Upper lobe of left lung (tissue), 6 donors: ENCODE measurements around the gene SLFN12L. TPM values are rescaled to one million over a fixed set of nuclear protein-coding genes. Genes with fewer than 3 reads are reported as not detected.

Experiments
- ATAC-seq, 2 donors: fragments of 200-7000 bp; cut with Tn5 transposase; one replicate each; pipeline ENCODE4 v1.9.1; 2022; ENCODE audit warnings: mild to moderate bottlenecking in 2 of 2, moderate library complexity in 2 of 2; ENCODE audit not compliant: low FRiP score in 2 of 2
- DNase-seq, 2 donors: peaks; one replicate each; pipeline ENCODE4 v3.0.0-alpha.2; 2019 to 2020
- H3K27ac ChIP-seq, 4 donors: fragments of 200-600 bp; sonication (generic); one replicate each; pipeline ENCODE4 v1.5.1; 2016 to 2019
- H3K27me3 ChIP-seq, 4 donors: fragments of 200-600 bp; sonication (generic); one replicate each; pipeline ENCODE4 v1.5.1; 2017 to 2019
- H3K36me3 ChIP-seq, 4 donors: fragments of 200-600 bp; sonication (generic); one replicate each; pipeline ENCODE4 v1.5.1; 2016 to 2019
- H3K4me1 ChIP-seq, 4 donors: fragments of 200-600 bp; sonication (generic); one replicate each; pipeline ENCODE4 v1.5.1; 2018 to 2019
- H3K4me3 ChIP-seq, 4 donors: fragments of 200-600 bp; sonication (generic); one replicate each; pipeline ENCODE4 v1.5.1; 2017 to 2019; ENCODE audit warnings: mild to moderate bottlenecking in 2 of 4, moderate library complexity in 1 of 4
- H3K9me3 ChIP-seq, 4 donors: fragments of 200-600 bp; sonication (generic); one replicate each; pipeline ENCODE4 v1.5.1; 2018 to 2019
- CTCF ChIP-seq, 6 experiments: fragments of 450-650 bp in 4 of 6; fragments of 200-600 bp in 2 of 6; sonication (generic) in 2 of 6; IDR thresholded peaks; one replicate each; pipeline ENCODE4 v1.5.1; 2016 to 2019; ENCODE audit warnings: antibody characterized with exemption in 6 of 6
- EP300 ChIP-seq, 4 donors: sonication (generic); formaldehyde crosslinking; IDR thresholded peaks; one replicate each; pipeline ENCODE4 v1.5.1; 2017; ENCODE audit warnings: antibody characterized with exemption in 4 of 4, control low read depth in 2 of 4
- POLR2A ChIP-seq, 4 donors: fragments of 450-650 bp; IDR thresholded peaks; one replicate each; pipeline ENCODE4 v1.5.1; 2016 to 2017; ENCODE audit warnings: antibody characterized with exemption in 4 of 4, mild to moderate bottlenecking in 2 of 4
- POLR2AphosphoS5 ChIP-seq, 2 donors: sonication (generic); formaldehyde crosslinking; IDR thresholded peaks; one replicate each; pipeline ENCODE4 v1.5.1; 2017; ENCODE audit warnings: antibody characterized with exemption in 2 of 2
- WGBS, 2 donors: methylation state at CpG; one replicate each; pipeline ENCODE4 v1.1.5; 2017 to 2018; 5-methylcytosine and 5-hydroxymethylcytosine counted together
- total RNA-seq, 6 donors: library from RNA; depleted of rRNA in 4 of 6; stranded (reverse); fragments of >200 nt in 4 of 6; gene quantifications; one replicate each; pipeline versions ENCODE4 v1.1.0 to v1.2.1, GENCODE V29; 2016 to 2021
- donor health status: DM: no; HTN: no; CAD: no; lungs with moderate emphysema.
- donor health status: DM: no; HTN: yes; CAD: no; lungs with severe emphysema.

The SLFN12L gene
- total RNA-seq, 6 donors from 2014 or later = 2.5 to 26.2 (median 5.9) TPM

GRCh38 chr17:35447499-35447898 is 90.0 kb downstream of the SLFN12L start:
- H3K36me3 ChIP-seq = no peaks in the 10 kb centered on the region
- TF ChIP-seq CTCF (IDR thresholded peaks at IDR 0.05) (no peak), POLR2A (IDR thresholded peaks at IDR 0.05) (no peak), POLR2AphosphoS5 (IDR thresholded peaks at IDR 0.05) (no peak), EP300 (IDR thresholded peaks at IDR 0.05) (no peak)
- H3K4me1 ChIP-seq = peaks cover 3 to 29% (median 16%) of the 10 kb centered on the region in 4 donors
- ATAC-seq (no peak), DNase-seq (no peak)
- peak overlapping the region in 3 of 4 donors; percentile 71 to 85 (median 73) for H3K27ac ChIP-seq
- 49 to 52% methylated on average over 3 of the region's 3 CpGs for WGBS, 2 donors
- no peaks in the 10 kb centered on the region for H3K27me3 ChIP-seq
- peak overlapping the region in 3 of 4 donors; percentile 55 to 65 (median 63) for H3K4me3 ChIP-seq
- H3K9me3 ChIP-seq = no peaks in the 10 kb centered on the region

DNA sequence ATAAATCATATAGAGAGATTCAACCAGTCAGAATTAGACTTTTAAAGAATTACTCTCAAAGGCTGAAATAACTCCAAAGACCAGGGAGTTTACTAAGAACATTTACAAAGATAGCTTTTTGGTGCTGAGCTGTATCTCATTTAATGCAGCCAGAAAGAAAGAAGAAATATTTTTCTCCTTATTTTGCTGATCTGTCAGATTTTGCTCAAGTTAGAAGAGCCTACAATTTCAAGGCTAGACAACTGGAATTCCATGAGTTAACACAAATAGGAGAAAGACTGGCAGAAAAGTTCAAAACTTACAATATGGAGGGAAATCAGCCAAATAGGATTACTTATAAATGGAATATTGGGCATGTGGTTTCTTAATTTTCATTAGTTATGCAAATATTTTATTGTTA is 99.0 kb downstream of the SLFN12L start:
- DNase-seq (no peak), ATAC-seq (no peak)
- no peak overlapping the region for H3K4me3 ChIP-seq
- H3K9me3 ChIP-seq = no peaks in the 10 kb centered on the region
- H3K27ac ChIP-seq = no peak overlapping the region
- no peaks in the 10 kb centered on the region for H3K36me3 ChIP-seq
- no peaks in the 10 kb centered on the region for H3K27me3 ChIP-seq
- TF ChIP-seq POLR2A (IDR thresholded peaks at IDR 0.05) (no peak), POLR2AphosphoS5 (IDR thresholded peaks at IDR 0.05) (no peak), CTCF (IDR thresholded peaks at IDR 0.05) (no peak), EP300 (IDR thresholded peaks at IDR 0.05) (no peak)
- peaks cover 7 to 12% (median 11%) of the 10 kb centered on the region in 4 donors for H3K4me1 ChIP-seq

DNA sequence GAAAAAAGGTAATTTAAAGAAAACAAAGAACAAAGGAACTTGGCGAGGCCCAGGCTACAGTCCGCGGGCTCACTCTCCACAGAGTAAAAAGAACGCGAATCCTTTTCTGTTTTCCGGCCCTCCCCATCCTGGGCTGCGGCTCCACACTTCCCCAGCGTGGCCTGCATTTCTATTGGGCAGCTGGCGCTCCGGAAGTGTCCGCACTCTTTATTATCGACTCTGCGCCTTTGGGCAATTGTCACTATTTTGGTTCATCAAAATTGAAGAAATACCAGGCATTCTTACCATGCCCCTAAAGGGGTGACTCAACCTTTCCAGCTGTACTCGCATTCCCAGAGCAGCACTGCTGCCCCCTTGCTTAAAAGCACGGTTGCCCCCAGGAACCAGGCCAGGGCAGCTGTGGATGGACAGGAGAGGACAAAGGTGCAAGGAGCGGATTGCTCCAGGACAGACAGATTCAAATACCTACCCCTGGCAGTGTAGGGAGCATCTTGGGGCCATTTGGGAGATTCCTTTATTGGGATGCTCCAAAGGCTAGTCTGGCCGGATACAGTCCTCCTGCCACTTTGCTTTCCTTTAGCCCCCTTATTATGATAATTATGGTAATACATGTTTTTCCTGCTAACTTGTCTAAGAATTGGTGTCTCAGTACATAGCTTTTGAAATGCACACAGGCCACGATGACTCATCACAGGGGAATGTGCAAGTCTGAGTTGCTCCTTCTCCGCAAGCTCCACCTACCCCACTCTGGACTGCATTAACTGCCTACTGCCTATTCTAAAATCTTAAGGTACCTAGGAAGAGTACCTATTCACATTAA is 104.2 kb downstream of the SLFN12L start:
- Histone ChIP-seq H3K9me3 (no peaks in the 10 kb centered on the region), H3K4me1 (peaks cover 21 to 35% (median 26%) of the 10 kb centered on the region in 4 donors), H3K27me3 (no peaks in the 10 kb centered on the region), H3K4me3 (peak overlapping the region; percentile 45 to 68 (median 58)), H3K27ac (peak overlapping the region; percentile 84 to 91 (median 88)), H3K36me3 (no peaks in the 10 kb centered on the region)
- peak; percentile 94 for ATAC-seq
- WGBS, 2 donors = 12 to 23% methylated on average over 18 to 19 of the region's 19 CpGs
- TF ChIP-seq EP300 (IDR thresholded peaks at IDR 0.05) (no peak), CTCF (IDR thresholded peaks at IDR 0.05) (peak in 1 of 6 experiments; percentile 15), POLR2AphosphoS5 (IDR thresholded peaks at IDR 0.05) (peak in 1 of 2 donors; percentile 30)
- DNase-seq = peak in 1 of 2 donors; percentile 94

DNA sequence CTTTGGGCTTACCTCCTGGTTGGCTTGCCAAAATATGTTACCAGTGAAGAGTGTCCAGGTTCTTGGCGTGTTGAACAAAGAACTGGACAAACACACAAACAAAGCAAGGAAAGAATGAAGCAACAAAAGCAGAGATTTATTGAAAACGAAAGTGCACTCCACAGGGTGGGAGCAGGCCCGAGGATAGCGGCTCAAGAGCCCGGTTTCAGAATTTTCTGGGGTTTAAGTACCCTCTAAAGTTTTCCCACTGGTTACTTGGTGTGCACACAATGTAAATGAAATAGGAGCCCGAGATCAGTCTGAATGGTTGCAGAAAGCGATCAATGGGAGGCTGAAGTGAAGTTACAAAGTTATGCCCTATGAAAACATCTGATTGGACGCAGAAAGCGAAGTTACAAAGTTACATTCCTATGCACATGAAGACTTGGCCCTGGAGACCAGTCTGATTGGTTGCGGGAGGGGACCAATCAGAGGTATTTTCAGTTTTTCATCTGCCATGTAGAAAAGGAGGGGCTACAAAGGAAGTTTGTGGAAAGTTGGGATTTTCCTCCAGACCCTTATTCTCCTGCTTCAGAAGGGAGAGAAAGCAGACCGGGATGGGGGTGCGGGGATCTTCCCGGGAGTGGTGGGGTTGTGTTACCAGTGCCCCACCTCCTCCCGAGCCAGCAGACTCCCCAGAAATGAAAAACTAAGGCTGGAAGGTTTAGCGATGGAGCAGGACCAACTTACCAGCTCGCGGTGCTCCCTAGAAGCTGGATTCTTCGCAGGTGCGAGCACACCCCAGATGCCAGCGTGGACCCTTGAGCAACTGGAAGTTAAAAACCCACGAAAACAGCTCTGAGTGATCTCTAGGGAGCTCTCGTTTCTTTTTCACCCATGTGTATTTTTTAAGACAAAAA is 105.1 kb downstream of the SLFN12L start, which contains the start of gene SLFN12:
SLFN12 (minus strand) TSS at position 325 of the 899 bp plus-strand sequence. CDS start 9,472 bp downstream, outside the sequence.
- no peaks in the 10 kb centered on the region for H3K27me3 ChIP-seq
- TF ChIP-seq POLR2A (IDR thresholded peaks at IDR 0.05) (peak in 1 of 4 donors; percentile 53), CTCF (IDR thresholded peaks at IDR 0.05) (peak in 1 of 6 experiments; percentile 3), POLR2AphosphoS5 (IDR thresholded peaks at IDR 0.05) (peak in 1 of 2 donors; percentile 22), EP300 (IDR thresholded peaks at IDR 0.05) (no peak)
- peak in 1 of 2 donors; percentile 80 for DNase-seq
- no peaks in the 10 kb centered on the region for H3K36me3 ChIP-seq
- peak within 1 kb of the TSS; percentile 45 to 68 (median 58) for H3K4me3 ChIP-seq
- H3K9me3 ChIP-seq = no peaks in the 10 kb centered on the region
- WGBS, 2 donors = 7 to 20% methylated on average over 22 of the region's 22 CpGs
- peak; percentile 94 for ATAC-seq
- peaks cover 21 to 35% (median 26%) of the 10 kb centered on the region in 4 donors for H3K4me1 ChIP-seq
- H3K27ac ChIP-seq = peak within 1 kb of the TSS; percentile 84 to 91 (median 88)
